DMS 273 (cell line): ENCODE data around the gene CDH4.
"Not testable (repeated sequence)": the region's sequence is repeated elsewhere in the genome, so short reads cannot be mapped to it uniquely, and the experiment has no call there.

Experiments used
- DNase-seq: peaks from one replicate; lab custom pipeline; 2025; ENCODE audit not compliant: unreplicated experiment; lab: John Stamatoyannopoulos, UW

The CDH4 gene

GRCh38 chr20:61973515-61974356 is 721.7 kb downstream of the CDH4 start:
- no peak for DNase-seq

GRCh38 chr20:61974357-61974665 is 722.2 kb downstream of the CDH4 start:
- DNase-seq = no peak

DNA sequence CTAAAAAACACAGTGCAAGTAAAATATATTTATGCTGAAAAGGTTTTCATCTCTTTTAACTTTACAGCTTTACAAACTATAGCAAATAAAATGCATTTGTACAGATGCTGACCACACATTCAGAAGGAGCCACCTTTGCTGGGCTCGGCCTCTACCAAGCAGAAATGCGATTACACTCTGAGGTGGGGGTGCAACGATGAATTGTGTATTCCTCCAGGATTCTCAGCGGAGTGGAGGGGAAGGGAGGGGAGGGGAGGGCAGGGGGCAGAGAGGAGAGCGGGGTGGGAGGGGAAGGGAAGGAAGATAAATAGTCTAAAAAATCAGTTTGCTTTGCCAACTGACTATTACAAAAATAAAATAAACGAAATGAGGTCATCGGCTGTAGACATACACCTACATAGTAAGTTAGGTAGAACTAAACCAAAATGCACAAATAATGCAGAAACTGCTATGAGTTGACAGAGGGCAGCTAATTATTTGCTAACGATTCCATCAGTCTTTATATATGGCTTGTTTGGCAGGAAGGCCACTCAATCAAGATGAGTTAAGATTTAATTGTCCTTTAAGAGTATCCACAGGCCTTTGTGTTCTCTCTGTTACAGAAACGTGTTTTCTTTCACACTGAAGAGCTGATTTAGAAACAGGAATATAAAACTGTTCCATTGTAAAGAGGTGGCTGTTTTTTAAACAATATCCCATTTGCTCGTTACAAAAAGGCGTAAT is 723.5 kb downstream of the CDH4 start:
- no peak for DNase-seq

DNA sequence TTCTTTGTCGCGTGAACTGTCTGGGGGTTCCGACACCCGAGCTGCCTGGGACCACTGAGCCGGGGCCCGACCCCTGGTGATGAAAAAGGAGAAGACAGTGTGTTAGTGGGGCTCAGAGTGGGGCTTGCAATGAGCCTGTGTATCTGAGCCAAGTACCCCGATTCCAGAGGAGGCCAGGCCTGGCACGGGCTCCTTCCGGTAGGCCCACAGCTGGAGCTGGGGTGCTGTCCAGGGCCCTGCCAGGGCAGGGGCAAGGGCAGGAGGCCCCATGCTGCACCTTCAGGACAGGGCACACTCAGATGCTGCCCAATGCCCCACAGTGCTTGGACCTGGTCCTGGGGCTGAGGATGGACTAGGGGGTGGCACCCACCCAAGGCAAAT is 724.2 kb downstream of the CDH4 start:
- no peak for DNase-seq

GRCh38 chr20:61976644-61977418 is 724.8 kb downstream of the CDH4 start:
- no peak for DNase-seq

- no peak for DNase-seq
Measured at GRCh38 chr20:61977419-61977786, 725.3 kb downstream of the CDH4 start.

GRCh38 chr20:61978491-61978890 is 726.4 kb downstream of the CDH4 start:
- DNase-seq = no peak

DNA sequence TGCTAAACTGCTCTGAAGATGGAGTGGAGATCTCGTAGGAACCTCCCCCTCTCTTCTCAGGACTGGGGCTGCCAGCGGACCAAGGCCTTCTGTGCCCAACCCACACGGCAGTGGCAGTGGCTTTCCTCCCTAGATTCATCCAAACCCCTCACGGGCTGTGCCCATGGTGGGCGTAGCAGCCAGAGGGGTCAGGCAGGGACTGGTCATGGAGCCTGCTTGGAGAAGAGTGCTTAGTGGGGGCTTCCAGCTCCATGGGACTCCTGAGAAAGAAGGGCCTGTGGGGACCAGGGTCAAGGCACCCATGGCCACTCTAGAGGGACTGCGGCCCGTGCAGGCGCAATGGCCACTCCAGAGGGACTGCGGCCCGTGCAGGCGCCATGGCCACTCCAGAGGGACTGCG is 727.0 kb downstream of the CDH4 start:
- DNase-seq = no peak

GRCh38 chr20:61979701-61980635 is 727.9 kb downstream of the CDH4 start:
- no peak for DNase-seq

- no peak for DNase-seq
Measured at GRCh38 chr20:61980647-61981583, 728.9 kb downstream of the CDH4 start.

DNA sequence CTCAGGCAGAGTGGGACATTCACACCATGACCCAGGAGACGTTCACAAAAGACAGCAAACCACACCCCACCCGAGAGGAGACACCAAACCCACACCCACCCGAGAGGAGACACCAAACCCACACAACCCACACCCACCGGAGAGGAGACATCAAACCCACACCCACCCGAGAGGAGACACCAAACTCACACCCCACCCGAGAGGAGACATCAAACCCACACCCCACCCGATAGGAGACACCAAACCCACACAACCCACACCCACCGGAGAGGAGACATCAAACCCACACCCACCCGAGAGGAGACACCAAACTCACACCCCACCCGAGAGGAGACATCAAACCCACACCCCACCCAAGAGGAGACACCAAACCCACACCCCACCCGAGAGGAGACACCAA is 729.6 kb downstream of the CDH4 start:
- DNase-seq = not testable (repeated sequence)

DNA sequence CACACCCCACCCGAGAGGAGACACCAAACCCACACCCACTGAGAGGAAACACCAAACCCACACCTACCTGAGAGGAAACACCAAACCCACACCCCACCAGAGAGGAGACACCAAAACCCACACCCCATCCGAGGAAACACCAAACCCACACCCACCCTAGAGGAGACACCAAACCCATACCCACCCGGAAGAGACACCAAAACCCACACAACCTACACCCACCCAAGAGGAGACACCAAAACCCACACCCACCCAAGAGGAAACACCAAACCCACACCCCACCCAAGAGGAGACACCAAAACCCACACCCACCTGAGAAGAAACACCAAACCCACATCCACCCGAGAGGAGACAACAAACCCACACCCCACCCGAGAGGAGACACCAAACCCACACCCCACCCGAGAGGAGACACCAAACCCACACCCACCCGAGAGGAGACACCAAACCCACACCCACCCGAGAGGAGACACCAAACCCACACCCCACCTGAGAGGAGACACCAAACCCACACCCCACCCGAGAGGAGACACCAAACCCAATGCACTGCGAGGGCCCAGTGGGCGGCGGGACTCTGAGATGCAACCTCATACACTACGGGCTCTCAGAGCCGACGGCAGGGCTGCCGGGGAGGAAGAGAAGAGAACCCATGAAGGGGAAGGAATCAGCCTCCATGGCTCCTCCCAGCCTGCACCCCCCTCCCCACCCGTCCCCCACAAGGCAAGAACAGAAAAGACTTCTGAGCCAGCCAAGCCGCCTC is 730.3 kb downstream of the CDH4 start:
- DNase-seq = no peak

DNA sequence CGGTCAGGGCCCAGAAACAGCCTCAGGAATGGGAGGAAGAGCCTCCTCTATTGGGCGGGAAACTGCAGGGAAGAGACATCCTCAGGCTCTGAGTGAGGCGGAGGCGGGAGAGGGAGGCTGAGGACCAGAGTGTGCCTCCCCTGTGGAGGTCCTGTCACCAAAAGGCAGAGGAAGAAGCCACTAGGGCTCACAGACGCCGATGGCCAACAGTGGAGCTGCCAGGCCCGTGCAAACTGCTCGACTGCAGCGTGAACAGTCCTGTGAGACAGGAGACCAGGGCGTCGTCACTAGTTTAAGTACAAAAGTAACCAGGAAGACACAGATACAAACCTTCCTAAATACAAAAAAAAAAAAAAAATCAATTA is 730.9 kb downstream of the CDH4 start:
- no peak for DNase-seq

DNA sequence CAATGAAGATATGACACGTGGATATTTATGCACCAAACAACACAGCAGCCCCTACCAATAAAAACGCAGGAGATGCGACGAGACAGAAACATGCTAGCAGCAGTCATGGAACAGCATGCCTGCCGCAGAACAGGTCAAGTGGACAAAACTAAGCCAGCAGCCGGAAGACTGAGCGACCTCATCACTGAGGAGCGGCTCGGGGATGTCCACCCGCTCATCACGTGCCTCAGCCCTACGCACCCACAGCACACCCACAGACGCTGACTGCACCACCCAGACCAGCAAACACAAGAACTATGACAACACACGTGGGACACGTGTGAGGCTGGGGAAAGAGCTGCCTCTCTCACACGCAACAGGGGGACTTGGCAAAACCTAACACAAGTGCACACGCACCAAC is 731.9 kb downstream of the CDH4 start:
- no peak for DNase-seq

- DNase-seq = not testable (repeated sequence)
Measured at GRCh38 chr20:61984431-61984830, 732.4 kb downstream of the CDH4 start.

DNA sequence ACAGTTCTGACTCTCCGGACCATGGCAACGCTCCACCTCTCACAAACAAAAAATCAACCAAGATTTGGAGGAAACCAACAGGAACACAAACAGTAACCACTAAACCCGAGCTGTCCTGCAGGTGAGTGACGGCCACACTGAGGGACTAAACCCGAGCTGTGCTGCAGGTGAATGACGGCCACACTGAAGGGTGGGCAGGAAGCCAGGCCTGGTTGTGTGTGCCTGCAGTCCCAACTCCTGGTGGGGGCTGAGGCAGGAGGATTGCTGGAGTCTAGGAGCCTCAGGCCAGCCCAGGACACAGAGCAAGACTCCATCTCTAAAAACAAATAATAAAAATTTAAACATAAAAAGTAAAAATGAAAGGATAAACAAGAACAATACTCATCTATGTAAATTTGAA is 733.0 kb downstream of the CDH4 start:
- no peak for DNase-seq

- DNase-seq = no peak
Measured at GRCh38 chr20:61986762-61987321, 734.8 kb downstream of the CDH4 start.

- DNase-seq = no peak
Measured at GRCh38 chr20:61988665-61989064, 736.6 kb downstream of the CDH4 start.

DNA sequence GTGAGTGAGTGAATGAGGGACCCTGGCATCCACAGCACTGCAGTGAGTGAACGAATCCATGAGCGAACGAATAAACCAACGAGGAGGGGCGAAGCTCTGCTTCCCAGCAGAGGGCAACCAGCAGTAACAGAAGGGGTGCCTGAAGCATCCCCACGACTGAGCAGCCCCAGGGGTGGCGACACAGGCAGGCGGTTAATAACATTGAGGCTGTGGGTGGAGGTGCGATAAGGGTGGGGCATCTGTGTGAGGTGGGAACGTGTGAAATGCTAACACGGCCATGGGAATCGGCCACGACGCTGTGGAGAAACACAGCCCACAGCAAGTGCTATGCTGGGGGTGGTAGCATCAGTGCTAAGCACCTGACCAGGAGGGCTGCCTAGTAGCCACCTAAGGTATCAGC is 737.7 kb downstream of the CDH4 start:
- no peak for DNase-seq
